ENCODE measurements around the gene SH3D21. TPM values are rescaled to one million over a fixed set of nuclear protein-coding genes. Genes with fewer than 3 reads are reported as not detected.

SH3D21 gene
- total RNA-seq (2013): 0.23 TPM
- polyA plus RNA-seq: under 1 TPM in 1 of 3 donors, not detected in 2; 0.56 TPM
- polyA minus RNA-seq: 0.24 and 0.55 TPM in 2 replicates
- 12.5 to 94.6 (median 30.1) reads per million in 11 experiments for total RNA-seq

DNA sequence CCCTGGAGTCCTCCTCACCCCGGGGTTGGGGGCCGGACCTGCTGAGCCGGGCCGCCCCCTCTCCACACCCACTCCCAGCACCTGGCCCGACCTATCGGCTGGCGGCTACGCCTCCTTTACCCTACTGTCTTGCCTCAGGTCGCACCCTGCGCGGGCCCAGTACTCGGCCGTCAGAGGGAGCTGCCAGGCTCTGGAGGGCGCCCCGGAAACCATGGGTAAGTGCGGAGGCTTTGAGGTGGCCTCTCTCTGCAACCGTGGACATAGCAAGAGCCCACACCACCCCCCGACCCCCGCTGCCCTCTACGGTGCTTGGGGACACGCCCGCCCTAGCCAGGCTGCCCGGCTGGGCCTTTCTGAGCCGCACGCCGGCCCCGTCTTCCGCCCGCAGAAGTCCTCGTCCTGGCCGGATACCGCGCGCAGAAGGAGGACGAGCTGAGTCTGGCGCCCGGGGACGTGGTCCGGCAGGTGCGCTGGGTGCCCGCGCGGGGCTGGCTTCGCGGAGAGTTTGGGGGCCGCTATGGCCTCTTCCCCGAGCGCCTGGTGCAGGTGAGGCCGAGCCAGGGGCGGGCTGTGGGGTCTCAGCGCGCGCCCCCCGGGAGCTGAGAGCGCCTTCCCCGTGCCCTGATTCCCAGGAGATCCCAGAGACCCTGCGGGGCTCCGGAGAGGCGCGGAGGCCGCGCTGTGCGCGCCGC lies at the start of gene SH3D21:
TSS of gene SH3D21 (plus strand) at position 159 of the 692 bp plus-strand sequence. CDS start at position 212, 53 bp downstream.
- Mint-ChIP-seq H3K36me3 (peaks cover 33 to 36% of the 10 kb centered on the region in 2 donors), H3K4me1 (peaks cover 34% of the 10 kb centered on the region), H3K4me3 (peak within 1 kb of the TSS; percentile 92 to 93), H3K27me3 (ENCODE audit: low read depth in 3 of 3) (peaks cover 4 to 7% (median 5%) of the 10 kb centered on the region in 3 donors), H3K27ac (peak within 1 kb of the TSS; percentile 54 to 91 (median 84)), H3K9me3 (peaks cover 0 to 2% (median 0%) of the 10 kb centered on the region in 7 donors)
- H3K79me2 ChIP-seq (ENCODE audit: insufficient read depth, low read length): no peaks in the 10 kb centered on the region
- H3K36me3 ChIP-seq (replicated peaks in 1 of 2; ENCODE audit: control insufficient read depth in 1 of 2, insufficient read depth in 2 of 2, low read length in 2 of 2): peaks cover 27 to 28% of the 10 kb centered on the region in 2 donors
- intact Hi-C loops (cut with micrococcal nuclease): loop anchor here in 1 of 2 donors (10.0 kb wide), 1 partner anchor 1168 kb away; the partner anchor contains the start of gene ZC3H12A
- H2AFZ ChIP-seq (ENCODE audit: insufficient read depth, low read depth, low read length, poor library complexity, severe bottlenecking): peak within 1 kb of the TSS; percentile 97
- peak within 1 kb of the TSS; percentile 87 for H3K4me2 ChIP-seq (replicated peaks; ENCODE audit: extremely low read depth, low read length, poor library complexity, severe bottlenecking)
- peaks cover 0 to 4% of the 10 kb centered on the region in 2 donors for H3K27me3 ChIP-seq (ENCODE audit: control insufficient read depth in 2 of 2, insufficient read depth in 2 of 2, low read length in 2 of 2)
- no peaks in the 10 kb centered on the region for H3K9me3 ChIP-seq (replicated peaks in 1 of 2; ENCODE audit: control insufficient read depth in 1 of 2, insufficient read depth in 1 of 2, low read length in 2 of 2)
- peak within 1 kb of the TSS; percentile 76 for H3K9ac ChIP-seq (ENCODE audit: insufficient read depth, low read length, poor library complexity, severe bottlenecking)
- peak within 1 kb of the TSS in 1 of 2 donors; percentile 46 for H3K27ac ChIP-seq (ENCODE audit: low read depth in 1 of 2, low read length in 2 of 2)
- H4K20me1 ChIP-seq (ENCODE audit: insufficient read depth, low read length): peaks cover 44% of the 10 kb centered on the region
- H3K4me3 ChIP-seq (replicated peaks in 1 of 3; ENCODE audit: low read depth in 2 of 3, low read length in 3 of 3): peak within 1 kb of the TSS; percentile 37 to 84 (median 64)
- H3K4me1 ChIP-seq (ENCODE audit: control insufficient read depth in 1 of 2, insufficient read depth in 2 of 2, low read length in 2 of 2): peaks cover 26 to 35% of the 10 kb centered on the region in 2 donors
- TF ChIP-seq, protein P1, sequence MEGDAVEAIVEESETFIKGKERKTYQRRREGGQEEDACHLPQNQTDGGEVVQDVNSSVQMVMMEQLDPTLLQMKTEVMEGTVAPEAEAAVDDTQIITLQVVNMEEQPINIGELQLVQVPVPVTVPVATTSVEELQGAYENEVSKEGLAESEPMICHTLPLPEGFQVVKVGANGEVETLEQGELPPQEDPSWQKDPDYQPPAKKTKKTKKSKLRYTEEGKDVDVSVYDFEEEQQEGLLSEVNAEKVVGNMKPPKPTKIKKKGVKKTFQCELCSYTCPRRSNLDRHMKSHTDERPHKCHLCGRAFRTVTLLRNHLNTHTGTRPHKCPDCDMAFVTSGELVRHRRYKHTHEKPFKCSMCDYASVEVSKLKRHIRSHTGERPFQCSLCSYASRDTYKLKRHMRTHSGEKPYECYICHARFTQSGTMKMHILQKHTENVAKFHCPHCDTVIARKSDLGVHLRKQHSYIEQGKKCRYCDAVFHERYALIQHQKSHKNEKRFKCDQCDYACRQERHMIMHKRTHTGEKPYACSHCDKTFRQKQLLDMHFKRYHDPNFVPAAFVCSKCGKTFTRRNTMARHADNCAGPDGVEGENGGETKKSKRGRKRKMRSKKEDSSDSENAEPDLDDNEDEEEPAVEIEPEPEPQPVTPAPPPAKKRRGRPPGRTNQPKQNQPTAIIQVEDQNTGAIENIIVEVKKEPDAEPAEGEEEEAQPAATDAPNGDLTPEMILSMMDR (IDR thresholded peaks at IDR 0.05): no peak
- DNase-seq: peak in 2 of 3 donors; percentile 24 to 46
- 6% methylated on average over 64 of the region's 65 CpGs for WGBS (ENCODE audit: insufficient coverage)

DNA sequence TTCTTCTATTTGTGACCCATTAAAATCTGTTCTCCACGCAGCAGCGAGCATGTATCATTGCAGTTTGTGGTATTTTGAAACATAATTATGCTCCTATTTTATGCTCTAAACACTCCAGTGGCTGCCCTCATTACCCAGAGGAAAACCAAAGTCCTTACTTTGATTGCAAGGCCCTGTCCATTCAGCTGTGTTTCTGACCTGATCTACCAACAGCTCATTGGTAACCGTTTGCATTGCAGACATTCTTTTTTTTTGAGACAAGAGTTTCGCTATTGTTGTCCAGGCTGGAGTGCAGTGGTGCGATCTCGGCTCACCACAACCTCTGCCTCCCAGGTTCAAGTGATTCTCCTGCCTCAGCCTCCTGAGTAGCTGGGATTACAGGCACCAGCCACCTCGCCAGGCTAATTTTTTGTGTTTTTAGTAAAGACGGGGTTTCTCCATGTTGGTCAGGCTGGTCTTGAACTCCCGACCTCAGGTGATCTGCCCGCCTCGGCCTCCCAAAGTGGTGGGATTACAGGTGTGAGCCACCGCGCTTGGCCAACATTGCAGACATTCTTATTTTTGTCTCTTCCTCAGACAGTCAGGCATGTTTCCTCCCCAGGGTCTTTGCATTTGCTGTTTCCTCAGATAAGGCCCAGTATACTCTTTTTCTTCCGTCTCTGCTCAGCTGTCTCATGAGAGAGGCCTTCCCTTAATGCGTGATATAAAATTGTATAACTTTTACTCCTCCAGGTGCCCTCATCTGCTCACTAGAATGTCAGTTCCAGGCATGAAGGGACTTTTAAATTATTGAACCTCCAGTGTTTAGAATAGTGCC lies 49.4 kb upstream of the SH3D21 start:
- Histone ChIP-seq H3K9ac (ENCODE audit: insufficient read depth, low read length, poor library complexity, severe bottlenecking) (no peak overlapping the region), H3K4me3 (replicated peaks in 1 of 3; ENCODE audit: low read depth in 2 of 3, low read length in 3 of 3) (no peak overlapping the region), H3K27me3 (ENCODE audit: control insufficient read depth in 2 of 2, insufficient read depth in 2 of 2, low read length in 2 of 2) (no peaks in the 10 kb centered on the region), H3K4me1 (ENCODE audit: control insufficient read depth in 1 of 2, insufficient read depth in 2 of 2, low read length in 2 of 2) (no peaks in the 10 kb centered on the region), H3K4me2 (replicated peaks; ENCODE audit: extremely low read depth, low read length, poor library complexity, severe bottlenecking) (no peak overlapping the region), H3K27ac (ENCODE audit: low read depth in 1 of 2, low read length in 2 of 2) (peak overlapping the region in 1 of 2 donors; percentile 48), H2AFZ (ENCODE audit: insufficient read depth, low read depth, low read length, poor library complexity, severe bottlenecking) (no peak overlapping the region), H4K20me1 (ENCODE audit: insufficient read depth, low read length) (peaks cover 94% of the 10 kb centered on the region), H3K79me2 (ENCODE audit: insufficient read depth, low read length) (peaks cover 96% of the 10 kb centered on the region), H3K9me3 (replicated peaks in 1 of 2; ENCODE audit: control insufficient read depth in 1 of 2, insufficient read depth in 1 of 2, low read length in 2 of 2) (no peaks in the 10 kb centered on the region), H3K36me3 (replicated peaks in 1 of 2; ENCODE audit: control insufficient read depth in 1 of 2, insufficient read depth in 2 of 2, low read length in 2 of 2) (peaks cover 39 to 71% of the 10 kb centered on the region in 2 donors)
- 93% methylated on average over 5 of the region's 15 CpGs for WGBS (ENCODE audit: insufficient coverage)
- H3K4me1 Mint-ChIP-seq: peaks cover 2% of the 10 kb centered on the region
- TF ChIP-seq, protein P1 (IDR thresholded peaks at IDR 0.05): no peak
- peak overlapping the region in 3 of 7 donors; percentile 38 to 65 (median 47) for H3K27ac Mint-ChIP-seq
- intact Hi-C loops (cut with micrococcal nuclease): no loop called here
- H3K36me3 Mint-ChIP-seq: peaks cover 42 to 57% of the 10 kb centered on the region in 2 donors
- DNase-seq: no peak
- peaks cover 0 to 2% (median 0%) of the 10 kb centered on the region in 7 donors for H3K9me3 Mint-ChIP-seq
- no peak overlapping the region for H3K4me3 Mint-ChIP-seq
- no peaks in the 10 kb centered on the region for H3K27me3 Mint-ChIP-seq (ENCODE audit: low read depth in 3 of 3)

All from CD14-positive monocyte (primary cell).